Body of pancreas (tissue), 4 donors: ENCODE data around the gene SLC17A7.

Source experiments
- CTCF ChIP-seq, 7 experiments: fragments of 450-650 bp in 4 of 7; fragments of 200-600 bp in 3 of 7; sonication (generic) in 3 of 7; IDR thresholded peaks; one replicate each; pipeline ENCODE4 v1.5.1; 2016 to 2019; ENCODE audit warnings: antibody characterized with exemption in 7 of 7
- POLR2A ChIP-seq, 3 donors: fragments of 450-650 bp; IDR thresholded peaks; one replicate each; pipeline ENCODE4 v1.6.1; 2016; ENCODE audit warnings: antibody characterized with exemption in 3 of 3, mild to moderate bottlenecking in 2 of 3

DNA sequence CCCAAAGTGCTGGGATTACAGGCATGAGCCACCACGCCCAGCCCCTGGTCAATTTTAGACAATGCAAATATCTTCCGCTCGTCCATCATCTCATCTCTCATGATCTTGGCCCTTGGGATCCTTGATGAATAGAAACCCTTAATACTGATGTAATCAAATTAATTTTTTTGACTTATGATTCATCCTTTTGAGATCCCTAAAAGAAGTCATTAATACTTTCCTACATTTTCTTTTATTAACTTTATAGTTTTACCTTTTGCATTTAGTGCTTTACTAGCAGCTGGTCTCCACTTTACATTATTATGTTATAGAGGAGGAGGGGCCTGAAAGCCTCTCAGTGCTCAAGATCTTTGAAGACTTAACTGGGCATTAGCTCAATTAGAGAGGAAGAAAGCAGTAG is 60.9 kb downstream of the SLC17A7 start:
- no peak for TF ChIP-seq CTCF (IDR thresholded peaks at IDR 0.05)
- no peak for TF ChIP-seq POLR2A (IDR thresholded peaks at IDR 0.05)
